DLD1 (cell line): ENCODE results near the gene OR10AD1.

Experiments
- in situ Hi-C: cut with HindIII; loops from 2 replicates; pipeline ENCODE4 v1.10.0; 2017; ENCODE audit warnings: low sequenced_read_pairs

Gene OR10AD1

DNA sequence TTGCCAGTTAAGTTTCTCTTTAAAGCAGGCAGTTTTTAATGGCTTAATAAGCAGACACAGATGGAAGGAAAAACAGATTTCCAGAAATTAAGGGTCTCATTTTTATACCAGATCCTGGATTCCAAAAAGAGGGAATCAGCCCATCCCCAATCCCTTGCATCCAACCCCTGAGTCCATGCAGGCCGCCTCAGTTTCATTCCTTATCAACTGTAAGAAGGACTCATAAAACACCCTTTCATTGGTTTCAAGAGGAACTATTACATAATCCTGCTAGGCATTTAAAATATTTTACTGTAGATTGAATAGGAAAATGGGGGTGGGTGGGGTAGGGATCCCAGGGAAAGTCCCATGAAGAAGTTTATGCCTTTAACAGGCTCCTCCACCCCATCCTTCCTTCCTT is 10.2 kb downstream of the OR10AD1 start:
- in situ Hi-C loops = no loop called here

DNA sequence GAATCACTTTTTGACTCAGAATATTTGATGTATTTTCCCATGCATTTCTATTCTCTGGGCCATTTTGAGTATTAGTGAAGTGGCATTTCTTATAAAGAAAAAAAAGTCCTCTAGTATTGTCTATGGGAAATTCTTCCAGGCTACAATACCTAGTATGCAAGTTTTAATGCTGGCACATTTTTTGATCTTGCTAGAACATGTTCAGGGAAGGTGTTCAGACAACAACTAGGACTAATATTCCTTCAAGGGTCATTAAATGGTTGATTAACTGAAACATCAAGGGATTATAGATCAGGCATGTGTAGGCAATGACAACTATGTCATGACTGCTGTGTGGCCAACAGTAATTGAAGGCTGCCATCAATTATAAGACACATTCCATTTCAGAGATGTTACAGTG is 12.0 kb downstream of the OR10AD1 start:
- in situ Hi-C loops = no loop called here

DNA sequence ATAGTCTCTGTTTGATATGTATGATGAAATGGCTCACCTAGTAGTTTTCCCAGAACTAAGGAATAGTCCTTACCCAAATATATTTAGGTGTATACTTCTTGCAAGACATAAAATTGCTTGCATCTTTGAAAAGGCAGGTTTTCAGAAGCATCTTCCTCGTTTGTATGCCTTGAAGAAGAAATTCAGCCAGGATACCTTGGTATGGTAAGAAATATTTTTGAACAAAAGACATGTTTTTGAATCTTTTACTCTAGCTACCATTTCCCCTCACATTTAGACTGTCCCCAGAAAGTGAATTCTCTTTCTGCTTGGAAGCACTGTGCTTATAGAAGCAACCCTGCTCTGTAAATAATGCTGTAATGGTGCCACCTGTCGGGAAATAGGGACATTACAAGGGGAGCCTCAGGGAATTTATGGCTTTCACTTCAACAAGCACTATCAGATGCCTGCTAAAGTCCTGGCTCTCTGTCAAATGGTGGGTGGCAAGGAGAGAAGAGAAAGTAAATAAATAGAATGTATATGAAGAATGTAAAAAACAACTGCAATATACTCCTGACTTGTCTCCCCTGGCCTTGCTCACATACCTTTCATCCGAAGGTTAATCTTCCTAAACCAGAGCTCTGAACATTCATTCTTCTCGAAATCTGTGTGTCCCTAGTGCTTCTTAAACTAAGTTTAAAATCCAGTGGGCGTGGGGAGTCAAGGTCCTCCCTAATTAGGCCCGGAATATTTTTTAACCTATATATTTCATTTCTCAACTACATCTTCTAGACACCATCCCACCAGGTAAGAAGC is 13.6 kb downstream of the OR10AD1 start:
- in situ Hi-C loops = no loop called here

DNA sequence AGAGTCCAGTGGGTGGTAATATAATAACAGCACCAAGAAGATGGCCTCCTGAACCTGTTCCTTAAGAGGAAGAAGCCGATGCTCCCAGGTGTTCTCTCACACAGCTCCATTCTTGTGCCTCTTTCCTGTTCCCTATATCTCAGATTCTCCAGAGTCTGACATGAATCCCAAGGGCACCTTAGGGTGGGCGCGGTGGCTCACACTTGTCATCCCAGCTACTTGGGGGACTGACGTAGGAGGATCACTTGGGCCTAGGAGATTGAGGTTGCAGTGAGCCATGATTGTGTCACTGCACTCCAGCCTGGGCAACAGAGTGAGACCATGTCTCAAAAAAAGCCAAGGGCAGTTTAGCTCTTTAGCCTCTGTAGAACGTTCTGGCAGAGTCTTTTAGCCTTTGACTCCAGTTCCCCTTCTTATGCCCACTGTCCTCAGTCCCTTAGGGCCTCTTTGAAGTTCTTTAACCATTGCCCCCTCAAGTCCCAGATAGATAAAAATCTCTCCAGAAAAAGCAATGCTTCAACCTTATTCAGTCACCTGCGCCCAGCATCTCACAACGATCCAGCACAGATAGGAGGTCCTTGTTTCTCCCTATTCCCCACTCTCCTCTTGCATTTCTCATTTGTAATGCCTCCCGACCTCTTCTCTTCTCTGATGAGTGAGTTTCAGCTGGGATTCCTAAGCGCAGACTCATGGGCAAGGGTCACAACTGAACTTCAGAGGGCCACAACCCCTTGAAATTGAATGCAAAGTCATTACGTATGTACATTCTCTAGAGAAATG is 15.0 kb downstream of the OR10AD1 start:
- in situ Hi-C loops = no loop called here

DNA sequence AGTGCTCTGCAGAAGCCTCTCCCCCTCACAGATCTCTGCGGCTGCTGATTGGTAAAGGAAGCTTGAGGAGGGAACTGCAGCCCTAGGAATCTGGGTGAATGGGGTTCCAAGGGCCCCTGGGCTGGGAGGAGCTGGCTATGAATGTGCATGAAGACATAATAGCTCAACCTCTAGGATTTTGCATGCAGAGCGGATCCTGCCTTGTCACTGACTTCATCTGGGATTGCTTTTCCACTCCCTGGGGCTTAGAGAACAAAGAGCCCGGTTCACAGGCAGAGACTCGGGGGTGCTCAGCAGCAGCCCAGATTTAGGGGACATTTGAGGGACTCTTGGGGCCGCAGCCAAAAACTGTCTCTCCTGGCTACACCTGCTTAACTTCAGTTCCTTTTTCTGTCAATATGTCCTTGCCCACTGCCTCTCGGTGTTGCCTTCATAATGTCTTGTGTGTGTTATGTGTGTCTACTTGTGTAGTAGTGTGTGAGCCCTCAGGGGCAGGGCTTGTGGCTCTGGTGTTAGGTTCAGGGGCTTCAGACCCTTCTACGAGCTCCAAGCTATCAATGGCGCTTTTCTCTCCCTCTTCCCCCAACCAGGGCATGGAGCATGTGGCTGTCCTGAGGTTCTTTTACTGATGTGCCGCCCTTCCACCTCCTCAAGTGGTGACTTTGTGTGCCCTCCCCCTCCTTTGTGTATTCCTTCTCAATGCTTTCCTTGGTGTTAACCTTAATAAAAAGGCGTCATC is 17.7 kb downstream of the OR10AD1 start:
- in situ Hi-C loops = no loop called here

DNA sequence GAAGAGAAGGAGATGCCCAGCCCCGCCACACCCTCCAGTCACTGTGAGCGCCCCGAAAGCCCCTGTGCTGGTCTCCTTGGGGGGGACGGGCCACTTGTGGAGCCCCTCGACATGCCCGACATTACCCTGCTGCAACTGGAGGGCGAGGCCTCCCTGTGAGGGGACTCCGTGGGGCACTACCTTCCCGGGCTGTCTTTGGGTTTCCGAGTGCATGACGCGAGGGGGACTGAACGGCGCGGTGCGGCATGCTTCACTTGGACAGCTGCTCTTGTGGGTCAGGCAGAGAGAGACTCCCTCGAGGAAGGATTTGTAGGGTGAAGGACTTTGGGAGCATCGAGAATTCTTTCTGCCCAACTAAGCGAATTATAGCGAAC is 18.6 kb downstream of the OR10AD1 start:
- in situ Hi-C loops = no loop called here

DNA sequence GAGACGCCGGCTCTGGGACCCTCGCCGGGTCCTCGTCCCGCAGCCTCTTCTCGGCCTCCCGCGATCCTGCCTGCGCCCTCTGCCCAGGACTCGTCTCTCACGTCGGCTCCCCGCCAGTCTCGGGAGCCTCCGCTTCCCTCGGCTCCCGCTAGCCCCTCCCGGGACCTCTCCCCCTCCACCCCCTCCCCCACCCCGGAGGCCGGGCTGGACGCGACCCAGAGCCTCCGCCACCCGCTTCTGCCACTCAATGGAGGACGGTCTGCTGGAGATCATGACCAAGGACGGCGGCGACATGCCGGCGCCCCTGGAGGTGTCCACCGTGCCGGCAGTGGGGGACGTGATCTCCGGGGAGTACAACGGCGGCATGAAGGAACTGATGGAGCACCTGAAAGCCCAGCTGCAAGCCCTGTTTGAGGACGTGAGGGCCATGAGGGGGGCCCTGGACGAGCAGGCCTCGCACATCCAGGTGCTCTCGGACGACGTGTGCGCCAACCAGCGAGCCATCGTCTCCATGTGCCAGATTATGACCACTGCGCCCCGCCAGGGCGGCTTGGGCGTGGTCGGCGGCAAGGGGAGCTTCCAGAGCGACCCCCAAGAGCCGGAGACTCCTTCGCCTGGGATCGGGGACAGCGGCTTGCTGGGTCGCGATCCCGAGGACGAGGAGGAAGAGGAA is 19.1 kb downstream of the OR10AD1 start:
- in situ Hi-C loops = no loop called here

DNA sequence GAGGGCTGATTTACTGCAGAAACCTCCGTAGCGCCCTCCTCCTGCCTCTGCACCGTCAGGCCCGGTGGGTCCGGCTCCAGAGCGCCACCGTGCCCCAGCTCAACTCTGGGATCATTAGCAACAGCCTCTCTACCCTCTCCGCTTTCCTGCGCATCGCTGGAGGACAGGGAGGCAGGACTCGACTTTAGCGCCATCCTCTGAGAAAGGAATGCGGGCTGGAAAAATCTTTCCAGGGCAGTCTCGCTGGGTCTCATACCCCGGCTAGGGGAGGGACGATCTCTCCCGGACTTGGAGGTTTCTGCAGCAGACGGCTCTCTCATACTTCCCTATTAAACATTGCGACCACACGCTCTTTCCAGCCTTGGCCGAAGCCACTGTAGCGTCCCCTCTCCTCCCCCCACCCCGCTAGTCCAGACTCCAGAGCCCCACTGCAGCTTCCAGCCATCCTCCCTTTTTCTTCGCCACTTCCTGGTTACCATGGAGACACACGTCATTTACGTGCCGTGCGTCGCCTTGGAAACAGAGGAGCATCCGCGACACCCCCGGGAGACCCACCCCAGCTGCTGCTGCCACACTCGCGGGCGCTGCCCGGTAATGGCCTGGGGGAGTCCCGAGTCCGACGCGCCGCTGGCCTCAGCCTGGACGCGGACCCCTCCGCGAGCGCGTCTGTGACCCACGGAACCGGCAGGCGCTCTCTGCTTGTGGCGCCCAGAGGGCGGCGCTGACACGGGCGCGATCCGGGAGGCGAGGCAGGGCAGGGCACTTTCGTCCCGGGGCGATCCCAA is 19.8 kb downstream of the OR10AD1 start, which contains the start of gene CCDC184:
Gene CCDC184 (plus strand): TSS at position 554 of the 785 bp plus-strand sequence. CDS start 479 bp downstream, outside the sequence.
- in situ Hi-C loops = no loop called here

DNA sequence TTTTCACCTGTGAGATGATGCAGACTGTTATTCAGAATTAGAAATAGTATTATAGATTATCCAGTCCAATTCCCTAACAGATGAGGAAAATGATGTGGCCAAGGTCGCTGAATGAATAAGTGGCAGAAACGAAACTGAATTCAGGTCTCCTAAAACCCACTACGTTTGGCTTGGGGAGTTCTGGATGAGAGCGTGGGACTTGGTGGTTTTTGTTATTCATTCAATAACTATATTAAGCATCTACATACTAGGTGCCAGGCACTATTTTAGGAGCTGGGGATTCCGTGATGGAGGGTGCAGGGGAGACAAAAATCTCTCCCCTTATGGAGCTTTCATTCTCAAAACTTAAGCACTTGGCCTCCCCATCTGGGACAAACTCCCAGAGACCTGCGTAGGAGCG is 20.5 kb downstream of the OR10AD1 start:
- in situ Hi-C loops = no loop called here

DNA sequence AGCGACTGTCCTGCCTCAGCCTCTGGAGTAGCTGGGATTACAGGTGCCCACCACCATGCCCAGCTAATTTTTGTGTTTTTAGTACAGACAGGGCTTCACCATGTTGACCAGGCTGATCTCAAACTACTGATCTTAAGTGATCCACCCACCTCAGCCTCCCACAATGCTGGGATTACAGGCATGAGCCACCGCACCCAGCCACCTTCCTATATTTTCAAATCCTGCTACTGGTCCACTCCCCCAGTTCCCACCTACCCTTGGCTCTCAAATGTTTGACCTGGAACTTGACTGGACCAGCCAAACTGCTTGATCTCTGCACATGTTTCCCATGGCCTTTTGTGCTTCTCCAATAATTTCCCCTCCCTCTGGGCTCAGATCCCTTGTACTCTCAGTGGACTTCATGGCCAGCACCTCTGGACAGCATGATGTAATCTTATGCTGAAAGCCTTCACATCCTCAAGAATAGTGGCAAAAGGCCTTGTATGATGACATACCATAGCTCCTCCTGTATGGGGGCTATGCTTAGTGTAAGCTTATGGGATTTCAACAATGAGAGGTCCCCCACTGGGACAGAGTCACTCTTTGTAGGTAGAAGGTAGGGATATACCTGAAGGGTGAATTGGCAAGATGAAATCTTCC is 22.1 kb downstream of the OR10AD1 start:
- in situ Hi-C loops = no loop called here

DNA sequence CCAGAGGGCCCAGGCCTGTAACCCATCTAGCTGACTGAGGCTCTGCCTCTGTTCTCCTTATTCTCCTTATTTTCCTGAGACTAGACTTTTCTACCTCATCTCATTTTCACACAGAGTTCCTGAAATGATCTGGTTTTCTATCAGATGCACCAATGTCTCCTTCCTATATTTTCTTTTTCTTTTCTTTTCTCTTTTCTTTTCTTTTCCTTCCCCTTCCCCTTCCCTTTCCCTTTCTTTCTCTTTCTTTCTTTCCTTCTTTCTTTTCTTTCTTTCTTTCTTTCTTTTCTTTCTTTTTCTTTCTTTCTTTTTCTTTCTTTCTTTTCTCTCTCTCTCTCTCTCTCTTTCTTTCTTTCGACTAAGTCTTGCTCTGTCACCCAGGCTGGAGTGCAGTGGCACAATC is 22.7 kb downstream of the OR10AD1 start:
- in situ Hi-C loops = no loop called here

DNA sequence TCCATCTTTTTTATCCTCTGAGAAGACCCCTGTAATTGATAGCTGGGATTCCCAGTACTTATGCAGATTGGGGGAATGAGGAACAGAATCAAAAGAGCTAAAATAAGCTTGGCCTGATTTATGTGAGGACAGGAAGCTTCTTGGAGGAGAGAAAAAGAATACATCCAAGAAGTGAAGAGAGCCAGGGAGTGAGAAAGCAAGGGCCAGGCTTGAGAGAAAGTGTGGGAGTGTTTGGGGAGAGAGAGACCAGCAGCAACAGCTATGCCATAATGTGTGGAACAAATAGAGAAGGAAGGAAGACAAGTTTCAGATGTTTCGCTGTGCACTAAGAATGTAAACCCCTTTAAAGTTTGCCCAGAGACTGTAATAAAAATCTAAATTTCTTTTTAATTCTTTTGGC is 23.6 kb downstream of the OR10AD1 start:
- in situ Hi-C loops = no loop called here

DNA sequence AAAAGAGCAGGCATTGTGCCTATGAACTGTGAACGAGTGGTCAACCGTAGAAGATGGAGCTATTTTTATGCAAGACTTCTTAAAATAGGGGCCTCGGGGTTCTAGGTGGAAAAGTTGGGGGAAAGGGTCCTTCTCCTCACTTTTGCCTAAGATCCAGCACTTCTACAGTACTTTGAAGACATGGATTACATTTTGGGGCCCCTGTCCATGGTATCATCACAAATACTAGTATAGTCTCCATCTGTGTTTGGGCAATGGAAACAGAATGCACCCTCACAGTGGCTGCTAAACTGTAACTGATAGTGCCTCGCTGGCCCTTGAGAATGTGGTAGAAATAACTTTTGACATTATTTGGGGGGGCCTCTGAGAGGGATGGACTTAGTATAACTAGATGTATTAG is 25.1 kb downstream of the OR10AD1 start:
- in situ Hi-C loops = no loop called here

DNA sequence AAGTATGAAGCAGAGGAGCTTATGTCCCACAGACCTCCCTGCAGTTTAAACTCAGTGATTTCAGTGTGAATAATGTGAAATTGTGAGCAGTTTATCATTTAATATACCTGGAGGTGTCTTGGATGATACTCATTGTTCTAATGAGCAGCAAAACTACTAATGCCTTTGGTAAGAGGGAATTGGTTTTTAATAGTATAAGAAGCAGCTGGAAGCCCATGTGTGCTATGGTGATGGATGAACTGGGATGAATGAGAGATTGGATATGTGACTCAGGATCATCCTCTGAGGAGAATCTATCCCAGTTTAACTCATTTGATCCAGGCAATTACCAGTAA is 26.7 kb downstream of the OR10AD1 start:
- in situ Hi-C loops = no loop called here

DNA sequence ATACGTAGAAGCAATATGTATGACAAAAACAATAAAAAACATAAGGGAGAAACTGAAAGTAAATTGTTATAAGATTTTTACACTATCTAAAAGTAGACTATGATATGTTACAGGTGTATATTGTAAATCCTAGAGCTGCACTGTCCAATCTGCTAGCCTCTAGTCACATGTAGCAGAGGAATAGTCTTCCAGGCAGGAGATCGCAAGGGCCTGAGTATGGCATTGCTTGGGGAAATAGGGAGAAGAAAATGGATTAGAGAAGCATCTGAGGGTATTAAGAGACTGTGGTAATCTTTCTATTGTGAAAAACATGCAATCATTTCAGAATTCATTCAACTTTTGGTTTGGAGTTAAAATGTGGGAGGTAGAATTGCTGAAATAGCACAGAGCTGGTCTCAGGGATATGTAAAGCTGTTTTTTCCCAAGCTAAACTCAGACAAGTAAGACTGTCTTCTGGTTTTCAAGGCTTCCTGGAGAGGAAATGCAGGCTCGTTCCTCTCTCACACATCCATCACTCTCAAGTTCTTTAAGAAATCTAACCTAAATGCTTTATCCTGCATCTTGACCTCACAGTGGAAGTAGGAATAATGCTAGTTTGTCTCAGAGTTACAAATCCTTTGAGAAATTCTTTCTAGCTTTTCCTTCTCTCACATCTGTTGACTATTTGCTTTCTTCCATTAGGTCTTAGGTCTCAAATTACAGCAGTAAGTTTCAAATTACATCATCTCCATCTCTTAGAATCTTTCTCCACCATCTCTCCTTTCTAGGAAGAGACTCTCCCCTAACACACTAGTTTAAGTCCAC is 27.3 kb downstream of the OR10AD1 start:
- in situ Hi-C loops = no loop called here

DNA sequence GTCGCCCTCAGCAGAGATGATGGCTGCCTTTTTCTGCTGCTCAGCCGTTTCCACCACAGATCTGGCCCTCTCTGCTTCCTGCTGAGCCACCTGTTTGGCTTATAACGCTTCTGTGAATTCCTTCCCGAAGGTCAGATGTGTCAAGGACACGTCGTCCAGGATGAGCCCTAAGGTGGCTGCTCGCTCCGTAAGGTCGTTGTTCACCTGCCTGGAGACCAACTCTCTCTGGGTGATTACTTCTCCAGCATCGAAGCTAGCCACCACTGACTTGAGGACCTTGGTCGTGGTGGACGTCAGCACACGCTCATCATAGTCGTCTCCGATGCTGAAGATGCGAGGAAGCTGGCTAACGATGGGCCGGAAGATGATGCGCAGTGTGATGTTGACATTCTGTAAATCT is 34.1 kb downstream of the OR10AD1 start:
- in situ Hi-C loops = no loop called here

DNA sequence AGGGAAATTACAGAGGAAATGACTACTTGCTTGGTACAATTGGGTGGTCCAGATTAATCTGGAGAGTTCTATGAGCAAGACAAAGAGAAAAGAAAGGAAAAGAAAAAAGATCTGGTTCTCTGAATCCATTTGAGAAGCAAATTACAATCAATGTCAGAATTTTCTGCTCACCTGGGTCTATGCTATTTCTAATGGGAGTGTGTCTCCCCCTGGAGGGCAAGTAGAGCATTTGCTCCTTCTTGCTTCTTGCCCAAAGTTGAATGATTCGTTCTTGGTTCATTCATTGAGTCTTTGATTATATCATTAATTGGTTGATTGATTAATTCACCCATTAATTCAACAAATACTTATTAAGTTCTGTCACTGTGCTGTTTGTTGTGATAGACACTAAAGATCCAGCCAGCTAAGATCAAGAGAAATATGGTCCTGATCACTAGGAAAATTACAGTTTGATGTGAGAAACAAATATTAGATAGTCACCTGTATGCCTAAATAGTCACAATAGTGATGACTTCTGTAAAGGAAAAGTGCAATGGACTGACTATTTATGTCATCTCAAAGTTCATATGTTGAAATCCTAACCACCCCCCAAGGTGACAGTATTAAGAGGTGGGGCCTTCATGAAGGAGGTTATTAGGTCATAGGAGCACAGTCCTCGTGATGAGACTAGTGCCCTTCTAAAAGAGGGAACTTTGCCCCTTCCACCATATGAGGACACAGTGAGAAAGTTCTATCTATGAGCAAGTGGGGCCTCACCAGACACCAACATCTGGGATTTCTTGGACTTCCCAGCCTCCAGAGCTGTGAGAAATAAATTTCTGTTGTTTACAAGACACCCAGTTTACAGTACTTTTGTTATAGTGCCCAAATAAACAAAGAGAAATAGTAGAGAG is 37.8 kb downstream of the OR10AD1 start:
- in situ Hi-C loops = no loop called here

DNA sequence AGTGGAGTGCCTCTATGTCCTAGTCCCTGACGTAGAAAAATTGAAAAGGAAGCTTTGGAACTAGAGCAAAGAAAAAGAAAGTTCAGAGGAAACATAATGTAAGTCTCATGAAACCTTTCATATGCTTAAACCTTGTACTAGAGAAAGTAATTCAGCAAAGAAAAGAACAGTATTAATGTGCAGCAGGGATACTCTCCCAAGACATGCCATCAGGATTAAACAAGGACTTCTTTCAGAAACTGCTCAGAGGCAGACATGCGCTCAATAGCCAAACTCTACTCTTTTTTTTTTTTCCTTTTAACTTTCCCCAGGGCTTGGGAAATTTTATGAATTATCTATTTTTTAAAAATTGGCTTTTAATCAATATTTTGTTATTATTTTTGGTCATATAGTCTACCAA is 38.6 kb downstream of the OR10AD1 start:
- in situ Hi-C loops = no loop called here
